Activated T-cell treated with anti-CD3 and anti-CD28 coated beads, Interleukin-2, amount 50 U/mL, for 1 hour (primary cell): Measurements from ENCODE around the gene BEGAIN.

Source experiments
- DNase-seq: peaks from one replicate; pipeline ENCODE4 v3.0.0-alpha.2; 2020

The BEGAIN gene

GRCh38 chr14:100615736-100616695 is 28.8 kb upstream of the BEGAIN start:
- DNase-seq: peak; percentile 8

GRCh38 chr14:100614803-100615202 is 27.6 kb upstream of the BEGAIN start:
- no peak for DNase-seq

DNA sequence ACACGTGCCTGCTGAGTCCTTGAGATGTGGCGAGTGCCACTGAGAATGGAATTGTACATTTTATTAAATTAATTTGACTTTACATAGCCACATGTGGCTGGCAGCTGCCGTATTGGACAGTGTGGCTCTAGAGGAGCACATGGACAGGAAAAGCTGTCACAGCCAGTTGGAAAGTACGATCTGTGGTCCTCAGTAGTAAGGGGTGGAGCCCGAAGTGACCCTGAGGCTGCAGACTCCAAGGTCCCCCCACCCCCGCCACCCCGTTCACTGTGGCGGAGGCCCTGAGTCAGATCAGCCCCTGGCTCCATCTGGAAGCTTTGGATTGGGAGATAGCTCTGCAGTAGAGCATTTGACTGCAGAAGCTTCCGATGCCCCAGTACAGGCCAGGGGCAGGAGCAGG is 25.8 kb upstream of the BEGAIN start:
- DNase-seq: peak; percentile 6

- DNase-seq: peak; percentile 9
These were observed 24.7 kb upstream of the BEGAIN start for GRCh38 chr14:100611811-100612480.

GRCh38 chr14:100610511-100611217 is 23.4 kb upstream of the BEGAIN start:
- peak; percentile 12 for DNase-seq

- DNase-seq: peak; percentile 9
These were observed 22.7 kb upstream of the BEGAIN start for GRCh38 chr14:100609941-100610391.

DNA sequence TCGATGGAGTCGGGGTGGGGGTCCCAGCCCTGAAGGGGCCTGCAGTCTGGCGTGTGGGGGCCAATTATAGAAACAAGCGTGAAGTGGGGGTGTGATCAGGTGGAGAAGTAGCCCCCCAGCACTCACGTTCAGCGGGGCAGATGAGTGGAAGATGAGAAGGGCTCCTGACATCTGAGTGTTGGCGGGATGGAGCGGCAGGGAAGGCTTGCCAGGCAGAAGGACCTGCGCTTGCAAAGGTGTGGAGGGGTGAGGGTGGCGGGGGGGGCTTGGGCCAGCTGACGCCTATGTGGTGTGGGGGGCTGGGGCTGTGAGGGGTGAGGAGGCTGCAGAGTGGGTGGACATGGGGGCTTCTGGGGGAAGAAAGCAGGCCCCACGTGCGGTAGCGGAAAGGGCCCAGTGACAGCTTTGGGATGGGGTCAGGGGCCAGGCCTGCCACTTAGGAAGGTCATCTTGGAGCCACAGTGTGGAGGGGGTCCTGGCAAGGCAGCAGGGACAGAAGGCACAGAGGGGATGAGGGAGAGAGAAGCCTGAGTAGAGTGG is 22.2 kb upstream of the BEGAIN start:
- DNase-seq: peak; percentile 8

DNA sequence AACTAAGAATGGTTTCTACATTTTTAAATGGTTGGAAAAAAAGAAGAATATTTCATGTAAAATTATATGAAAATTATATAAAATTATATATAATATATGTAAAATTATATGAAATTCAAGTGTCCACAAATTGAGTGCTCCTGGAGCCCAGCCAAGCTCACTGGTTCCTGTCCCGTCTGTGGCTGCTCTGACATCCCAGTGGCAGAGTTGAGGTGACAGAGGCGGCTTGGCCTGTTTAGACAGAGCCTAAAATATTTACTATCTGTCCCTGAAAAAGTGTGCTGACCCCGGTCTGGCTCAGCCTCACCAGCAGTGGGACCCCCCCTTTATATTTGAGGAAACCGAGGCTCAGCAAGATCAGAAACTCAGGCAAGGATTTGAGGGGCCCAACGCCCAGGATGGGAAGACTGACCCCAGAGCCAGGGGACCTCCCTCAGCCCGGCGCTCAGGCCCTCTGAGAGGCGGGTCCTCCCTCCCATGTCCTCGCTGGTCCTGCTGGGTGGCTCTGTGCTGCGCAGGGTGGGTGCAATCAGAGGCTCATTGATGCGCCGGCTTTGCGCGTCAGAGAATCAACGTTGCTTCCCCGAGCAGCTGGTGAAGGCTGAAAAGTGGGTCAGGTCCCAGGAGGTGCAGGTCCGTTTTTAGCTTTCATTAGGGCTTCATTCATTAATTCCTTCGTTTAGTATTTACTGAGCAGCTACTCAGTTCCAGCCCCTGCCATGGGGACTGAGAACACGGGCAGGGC is 21.5 kb upstream of the BEGAIN start:
- DNase-seq: peak; percentile 5

DNA sequence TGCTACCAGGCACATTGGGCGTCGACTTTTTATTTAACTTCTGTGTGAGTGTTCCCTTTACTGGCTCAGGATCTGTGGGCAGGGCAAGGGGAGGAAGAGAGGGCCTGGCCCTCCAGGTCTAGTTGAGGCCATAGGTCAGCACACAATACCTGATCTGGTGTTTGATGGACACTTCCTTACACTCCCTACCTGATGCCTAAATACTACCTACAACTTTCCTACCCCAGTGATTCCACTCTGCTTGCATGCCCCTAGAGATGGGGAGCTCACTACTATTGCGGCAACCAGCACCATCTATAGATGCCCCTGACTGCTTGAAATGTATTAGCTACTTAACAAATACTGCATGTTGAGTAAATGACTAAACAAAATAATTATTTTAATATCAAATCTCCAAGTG is 20.8 kb upstream of the BEGAIN start:
- DNase-seq: no peak

DNA sequence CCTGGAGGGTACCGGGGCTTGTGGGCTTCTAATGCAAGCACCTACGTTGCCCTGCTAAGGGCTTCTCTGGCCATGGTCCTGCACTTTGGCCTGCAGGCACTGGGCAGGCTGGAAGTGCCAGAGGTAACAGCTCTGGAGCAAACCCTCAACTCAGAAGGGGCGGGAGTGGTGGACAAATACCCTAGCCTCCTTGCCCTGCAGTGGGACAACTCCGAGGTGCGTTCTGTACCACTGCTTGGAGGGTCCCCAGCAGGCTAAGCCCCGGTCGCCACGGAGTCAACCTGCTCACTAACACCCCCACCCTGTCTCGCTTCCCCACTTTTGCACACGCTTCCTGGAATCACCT is 20.4 kb upstream of the BEGAIN start:
- DNase-seq: no peak

GRCh38 chr14:100606687-100607610 is 19.7 kb upstream of the BEGAIN start:
- peak; percentile 7 for DNase-seq

GRCh38 chr14:100605706-100606686 is 18.8 kb upstream of the BEGAIN start:
- peak; percentile 4 for DNase-seq

- no peak for DNase-seq
These were observed 18.0 kb upstream of the BEGAIN start for GRCh38 chr14:100605230-100605629.

DNA sequence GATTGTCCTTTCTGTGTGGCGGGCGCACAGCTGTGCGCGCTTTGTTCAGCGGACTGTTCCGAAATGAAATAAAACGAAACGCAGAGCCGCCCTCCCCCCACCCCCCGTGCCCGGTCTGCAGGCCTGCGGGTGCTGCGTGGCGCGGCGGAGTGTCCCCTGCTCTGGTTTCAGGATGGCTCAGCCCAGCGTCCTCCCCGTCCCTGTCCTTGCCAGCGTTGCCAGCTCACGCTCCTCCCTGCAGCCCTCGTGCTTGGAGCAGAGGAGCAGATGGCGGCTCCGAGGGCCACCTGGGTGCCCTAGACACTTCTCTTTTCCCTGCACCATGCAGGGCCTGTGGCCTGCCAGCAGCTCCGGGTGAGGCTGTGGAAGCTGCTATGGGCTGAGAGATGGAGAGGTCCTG is 17.5 kb upstream of the BEGAIN start:
- peak; percentile 0 for DNase-seq

GRCh38 chr14:100604121-100604501 is 16.9 kb upstream of the BEGAIN start:
- DNase-seq: peak; percentile 11

DNA sequence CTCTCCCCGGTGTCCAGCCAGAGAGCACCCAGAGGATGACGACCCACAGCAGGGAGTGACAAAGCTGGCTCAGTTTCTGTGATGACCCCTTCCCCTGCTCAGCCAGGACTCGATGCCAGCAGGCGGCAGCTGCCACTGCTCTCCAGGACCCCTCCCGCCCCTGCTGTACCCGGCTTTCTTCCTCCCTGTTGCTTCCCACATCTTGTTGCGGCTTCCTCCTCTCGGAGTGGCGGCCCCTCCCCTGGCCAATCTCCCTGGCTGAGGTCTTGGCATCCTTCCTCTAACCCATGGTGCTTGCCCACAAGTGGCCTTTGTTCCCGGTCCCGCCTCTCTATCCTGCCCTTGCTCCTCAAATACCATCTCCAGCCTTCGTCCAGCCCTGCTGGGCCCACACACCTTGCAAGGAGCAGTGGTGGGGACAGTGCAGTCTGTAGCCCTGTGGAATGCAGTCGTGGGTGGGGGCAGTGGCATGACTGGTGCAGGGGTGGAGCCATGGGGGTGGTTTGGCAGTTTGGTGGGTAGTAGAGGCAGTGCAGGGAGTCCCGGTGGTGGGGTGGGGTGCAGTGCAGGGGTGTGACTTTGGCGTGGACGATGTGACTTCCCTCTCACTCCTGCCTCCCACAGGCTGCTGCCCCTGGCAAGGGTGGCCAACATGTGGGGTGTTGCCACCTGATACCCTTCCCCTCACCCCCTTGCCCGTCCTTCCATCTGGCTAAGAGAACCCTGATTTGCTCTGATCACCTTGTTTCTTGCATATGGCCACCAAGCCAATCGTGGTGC is 16.3 kb upstream of the BEGAIN start:
- peak; percentile 4 for DNase-seq

DNA sequence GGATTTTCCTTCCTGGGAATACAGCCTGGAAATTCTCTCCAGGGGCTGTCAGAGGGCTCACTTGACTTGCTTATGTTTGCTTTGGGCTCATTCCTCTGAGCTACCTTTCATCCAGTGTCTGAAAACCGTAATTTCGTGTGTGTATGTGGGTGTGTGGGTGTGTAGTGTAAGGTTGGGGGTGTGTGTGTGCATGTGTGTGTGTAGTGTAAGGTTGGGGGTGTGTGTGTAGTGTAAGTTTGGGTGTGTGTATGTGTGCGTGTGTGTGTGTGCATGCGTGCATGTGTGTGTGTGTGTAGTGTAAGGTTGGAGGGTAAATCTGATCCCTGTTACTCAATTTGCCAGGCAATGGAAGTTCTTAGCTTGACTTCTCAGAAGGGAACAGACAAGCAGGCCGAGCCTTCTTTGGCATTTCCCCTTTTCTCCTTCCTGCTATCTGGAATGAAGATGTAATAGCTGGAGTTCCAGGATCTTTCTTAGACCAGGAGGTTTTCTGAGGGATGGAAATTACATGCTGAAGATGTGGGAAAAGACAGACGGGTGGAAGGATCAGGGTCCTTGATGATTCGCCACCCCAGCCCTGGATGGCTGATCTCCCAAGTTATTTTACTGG is 15.5 kb upstream of the BEGAIN start:
- no peak for DNase-seq

GRCh38 chr14:100601914-100602313 is 14.7 kb upstream of the BEGAIN start:
- DNase-seq: no peak

- no peak for DNase-seq
These were observed 13.8 kb upstream of the BEGAIN start for GRCh38 chr14:100601064-100601463.
